ENCODE results near the gene DCLK2.

The DCLK2 gene

DNA sequence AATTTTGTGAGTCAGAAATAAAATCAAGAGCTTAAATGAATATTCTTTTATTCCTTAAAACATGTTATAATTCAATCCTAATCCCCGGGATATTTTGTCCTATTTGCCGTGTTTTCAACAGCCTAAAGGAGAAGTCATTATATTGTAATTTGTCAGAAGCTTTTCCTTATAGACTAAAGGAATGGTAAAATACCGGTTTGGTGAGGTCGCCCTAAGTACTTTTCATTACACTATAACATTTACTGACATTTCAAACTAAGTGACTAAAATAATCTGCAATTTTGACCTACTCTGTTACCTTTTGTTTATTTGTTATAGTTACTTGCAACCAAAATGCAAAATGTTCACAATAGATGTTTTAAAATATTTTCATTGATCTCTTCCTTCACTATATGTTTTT, 8.8 kb downstream of the DCLK2 start:
- no peaks in the 10 kb centered on the region for H3K4me1 ChIP-seq (ENCODE audit: control insufficient read depth, insufficient read depth, low read length, poor library complexity, severe bottlenecking)
- no peaks in the 10 kb centered on the region for H3K9me3 ChIP-seq (ENCODE audit: control insufficient read depth, low read length)
- H3K4me3 ChIP-seq (ENCODE audit: extremely low read depth, insufficient read depth, low read length, poor library complexity, severe bottlenecking): no peak overlapping the region
- H3K27ac ChIP-seq (ENCODE audit: low read depth, low read length, severe bottlenecking): no peak overlapping the region
- H3K36me3 ChIP-seq (ENCODE audit: control insufficient read depth, insufficient read depth, low read length): no peaks in the 10 kb centered on the region
- WGBS, 2 experiments (ENCODE audit: insufficient coverage in 2 of 2): 100% methylated on average over 2 of the region's 4 CpGs; no CpG with 5 or more reads in 1 of the 2 experiments

DNA sequence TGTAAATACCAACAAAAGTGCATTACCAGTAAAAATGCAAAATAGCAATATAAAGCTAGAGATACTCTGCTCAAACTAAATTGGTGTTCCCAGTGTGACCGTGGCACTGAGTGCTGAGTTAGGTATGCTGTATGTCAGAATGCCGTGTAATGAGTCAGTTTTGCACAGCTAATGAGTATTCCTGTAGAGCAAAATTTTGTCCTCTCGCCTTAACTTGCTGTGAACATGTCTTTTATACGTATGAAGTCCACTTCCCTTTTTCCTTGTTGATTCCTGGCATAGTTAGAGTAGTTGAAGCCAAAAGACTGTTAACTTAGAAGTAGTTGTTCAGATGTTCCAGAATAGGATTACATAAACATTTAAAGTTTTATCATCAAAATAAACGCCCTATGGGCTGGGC, 11.5 kb downstream of the DCLK2 start:
- Histone ChIP-seq H3K36me3 (ENCODE audit: control insufficient read depth, insufficient read depth, low read length) (no peaks in the 10 kb centered on the region), H3K4me3 (ENCODE audit: extremely low read depth, insufficient read depth, low read length, poor library complexity, severe bottlenecking) (no peak overlapping the region)
- WGBS, 2 experiments (ENCODE audit: insufficient coverage in 2 of 2): 93 to 97% methylated on average over 4 to 5 of the region's 5 CpGs

DNA sequence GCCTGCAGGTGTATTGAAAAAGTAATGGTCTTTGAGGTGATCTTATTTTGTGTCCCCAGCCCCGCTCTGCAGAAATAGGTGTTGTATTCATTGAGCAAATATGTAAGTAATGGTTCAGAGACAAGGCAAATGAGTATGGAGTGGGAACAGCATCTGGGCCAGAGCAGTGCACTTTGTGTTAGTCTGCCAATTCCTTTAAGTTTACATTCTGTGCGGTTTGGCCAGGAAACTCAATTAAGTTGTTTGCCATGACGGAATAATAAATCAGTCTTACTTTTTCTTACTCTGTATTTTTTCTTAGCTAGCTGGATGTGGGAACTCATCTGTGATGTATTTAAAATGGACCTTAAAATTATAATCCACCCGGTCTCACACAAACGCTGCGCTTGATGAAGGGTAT, 12.6 kb downstream of the DCLK2 start:
- no peak overlapping the region for H3K4me3 ChIP-seq (ENCODE audit: extremely low read depth, insufficient read depth, low read length, poor library complexity, severe bottlenecking)
- H3K27ac ChIP-seq (ENCODE audit: low read depth, low read length, severe bottlenecking): no peak overlapping the region
- 90 to 100% methylated on average over 3 to 5 of the region's 6 CpGs for WGBS, 2 experiments (ENCODE audit: insufficient coverage in 2 of 2)
- no peaks in the 10 kb centered on the region for H3K9me3 ChIP-seq (ENCODE audit: control insufficient read depth, low read length)
- H3K4me1 ChIP-seq (ENCODE audit: control insufficient read depth, insufficient read depth, low read length, poor library complexity, severe bottlenecking): no peaks in the 10 kb centered on the region
- no peaks in the 10 kb centered on the region for H3K36me3 ChIP-seq (ENCODE audit: control insufficient read depth, insufficient read depth, low read length)

More for the DNA sequence above, 11.5 kb downstream of the DCLK2 start:
- Histone ChIP-seq H3K9me3 (ENCODE audit: control insufficient read depth, low read length) (no peaks in the 10 kb centered on the region), H3K27ac (ENCODE audit: low read depth, low read length, severe bottlenecking) (no peak overlapping the region), H3K4me1 (ENCODE audit: control insufficient read depth, insufficient read depth, low read length, poor library complexity, severe bottlenecking) (no peaks in the 10 kb centered on the region)

DNA sequence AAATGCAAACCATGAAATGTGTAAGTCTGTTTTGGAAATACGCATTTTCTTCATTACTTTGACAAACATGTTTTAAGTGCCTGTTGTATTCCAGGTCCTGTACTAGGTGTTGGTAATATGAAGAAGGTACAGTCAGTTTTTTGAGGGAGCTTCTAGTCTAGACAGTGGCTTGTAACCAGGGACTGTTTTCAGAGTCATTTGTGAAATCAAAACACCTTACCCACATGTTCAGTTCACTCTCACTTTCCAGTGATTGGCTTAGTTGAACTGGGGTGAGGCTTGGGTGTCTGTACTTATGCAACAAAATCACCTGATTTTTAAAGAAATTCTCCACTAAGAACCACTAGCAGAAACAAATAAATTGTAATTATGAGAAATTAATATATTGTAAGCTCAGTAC, 16.4 kb downstream of the DCLK2 start:
- Histone ChIP-seq H3K4me1 (ENCODE audit: control insufficient read depth, insufficient read depth, low read length, poor library complexity, severe bottlenecking) (no peaks in the 10 kb centered on the region), H3K27ac (ENCODE audit: low read depth, low read length, severe bottlenecking) (no peak overlapping the region), H3K4me3 (ENCODE audit: extremely low read depth, insufficient read depth, low read length, poor library complexity, severe bottlenecking) (no peak overlapping the region), H3K9me3 (ENCODE audit: control insufficient read depth, low read length) (no peaks in the 10 kb centered on the region), H3K36me3 (ENCODE audit: control insufficient read depth, insufficient read depth, low read length) (no peaks in the 10 kb centered on the region)
- no CpG with 5 or more reads among the region's 1 CpG for WGBS, 2 experiments (ENCODE audit: insufficient coverage in 2 of 2)

DNA sequence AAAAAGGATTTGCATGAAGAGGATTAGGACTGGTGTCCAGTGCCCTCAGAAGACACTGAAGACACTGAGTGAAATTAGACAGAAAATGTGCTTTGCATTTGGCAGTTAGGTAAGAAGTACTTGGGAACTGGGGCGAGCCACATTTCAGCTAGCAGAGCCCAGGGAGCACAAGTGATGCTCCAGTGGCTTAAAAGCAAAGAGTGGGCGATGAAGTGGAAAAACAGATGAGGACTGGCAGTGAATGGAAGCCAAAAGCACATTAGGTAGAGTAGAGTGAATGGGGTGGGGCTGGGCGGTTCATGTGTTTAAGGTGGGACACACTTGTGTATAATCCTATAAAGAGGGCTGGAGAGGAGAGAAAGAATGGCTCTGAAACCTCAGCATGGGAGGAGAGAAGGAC, 18.4 kb downstream of the DCLK2 start:
- Histone ChIP-seq H3K36me3 (ENCODE audit: control insufficient read depth, insufficient read depth, low read length) (no peaks in the 10 kb centered on the region), H3K4me3 (ENCODE audit: extremely low read depth, insufficient read depth, low read length, poor library complexity, severe bottlenecking) (no peak overlapping the region), H3K27ac (ENCODE audit: low read depth, low read length, severe bottlenecking) (no peak overlapping the region), H3K9me3 (ENCODE audit: control insufficient read depth, low read length) (no peaks in the 10 kb centered on the region), H3K4me1 (ENCODE audit: control insufficient read depth, insufficient read depth, low read length, poor library complexity, severe bottlenecking) (no peaks in the 10 kb centered on the region)
- WGBS, 2 experiments (ENCODE audit: insufficient coverage in 2 of 2): 89 to 96% methylated on average over 3 of the region's 3 CpGs

DNA sequence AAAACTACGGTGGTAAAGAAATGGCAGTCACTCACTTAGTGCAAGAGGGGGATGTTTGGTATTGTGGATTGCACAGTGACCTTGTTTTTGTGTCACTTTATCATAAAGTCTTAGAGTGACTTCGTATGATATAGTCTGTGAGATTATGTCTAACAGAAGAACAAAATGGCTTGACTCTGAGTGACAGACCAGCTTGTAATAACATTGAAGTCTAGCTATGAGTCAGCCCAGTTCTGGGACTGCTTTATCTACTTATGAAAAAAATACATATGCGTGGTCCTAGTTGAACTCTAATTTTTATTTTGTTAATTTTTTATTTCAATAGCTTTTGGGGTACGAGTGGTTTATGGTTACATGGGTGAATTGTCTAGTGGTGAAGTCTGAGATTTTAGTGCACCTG, 20.0 kb downstream of the DCLK2 start:
- H3K27ac ChIP-seq (ENCODE audit: low read depth, low read length, severe bottlenecking): no peak overlapping the region
- 79 to 85% methylated on average over 2 of the region's 4 CpGs for WGBS, 2 experiments (ENCODE audit: insufficient coverage in 2 of 2)
- H3K4me1 ChIP-seq (ENCODE audit: control insufficient read depth, insufficient read depth, low read length, poor library complexity, severe bottlenecking): no peaks in the 10 kb centered on the region
- H3K4me3 ChIP-seq (ENCODE audit: extremely low read depth, insufficient read depth, low read length, poor library complexity, severe bottlenecking): no peak overlapping the region
- H3K9me3 ChIP-seq (ENCODE audit: control insufficient read depth, low read length): no peaks in the 10 kb centered on the region
- H3K36me3 ChIP-seq (ENCODE audit: control insufficient read depth, insufficient read depth, low read length): no peaks in the 10 kb centered on the region

DNA sequence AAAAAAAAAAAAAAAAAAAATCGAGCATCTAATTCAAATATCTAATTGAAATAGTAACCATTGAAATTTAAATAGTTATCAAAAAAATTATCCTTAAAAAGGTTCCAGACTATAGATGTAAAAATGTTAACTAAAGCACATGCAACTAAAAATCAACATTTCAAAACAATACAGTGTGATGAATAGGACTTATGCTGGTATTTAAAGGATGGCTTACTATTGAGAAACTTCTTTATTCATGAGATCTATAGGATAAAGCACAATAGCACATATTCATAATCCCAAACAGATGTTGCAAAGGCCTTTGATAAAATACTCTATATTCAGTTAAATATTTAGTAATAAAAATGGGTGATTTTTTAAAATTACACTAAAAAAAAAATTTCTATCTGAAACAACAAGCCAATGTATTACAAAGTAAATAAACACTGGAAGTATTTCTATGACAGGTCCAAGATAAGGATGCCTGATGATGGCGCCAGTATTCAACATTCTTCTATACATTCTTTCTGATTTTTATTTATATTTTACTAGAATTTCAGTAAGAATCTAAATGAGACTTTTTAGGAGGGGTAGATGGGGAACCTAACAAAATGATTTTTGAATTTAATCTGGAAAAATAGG, 26.3 kb downstream of the DCLK2 start:
- Histone ChIP-seq H3K36me3 (ENCODE audit: control insufficient read depth, insufficient read depth, low read length) (no peaks in the 10 kb centered on the region), H3K4me1 (ENCODE audit: control insufficient read depth, insufficient read depth, low read length, poor library complexity, severe bottlenecking) (no peaks in the 10 kb centered on the region), H3K9me3 (ENCODE audit: control insufficient read depth, low read length) (no peaks in the 10 kb centered on the region), H3K4me3 (ENCODE audit: extremely low read depth, insufficient read depth, low read length, poor library complexity, severe bottlenecking) (no peak overlapping the region), H3K27ac (ENCODE audit: low read depth, low read length, severe bottlenecking) (no peak overlapping the region)
- no CpG with 5 or more reads among the region's 2 CpGs for WGBS, 2 experiments (ENCODE audit: insufficient coverage in 2 of 2)

DNA sequence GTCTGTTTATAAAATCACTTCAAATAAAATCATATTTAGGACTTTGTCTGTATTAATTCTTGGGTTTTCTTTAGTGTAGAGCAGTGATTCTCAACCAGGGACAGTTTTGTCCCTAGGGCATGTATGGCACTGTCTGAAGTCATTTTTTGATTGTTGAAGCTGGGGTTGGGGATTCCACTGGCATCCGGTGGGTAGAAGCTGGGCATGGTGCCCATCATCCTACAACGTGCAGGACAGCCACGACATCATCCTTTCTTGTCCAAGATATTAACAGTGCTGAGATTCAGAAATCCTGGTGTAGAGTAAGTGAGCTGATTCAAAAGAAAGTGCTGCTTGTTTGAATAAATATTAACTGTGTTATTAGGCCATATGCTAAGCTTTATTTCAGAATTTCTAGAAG, 28.6 kb downstream of the DCLK2 start:
- WGBS, 2 experiments (ENCODE audit: insufficient coverage in 2 of 2): 94 to 100% methylated on average over 1 to 3 of the region's 3 CpGs
- no peaks in the 10 kb centered on the region for H3K9me3 ChIP-seq (ENCODE audit: control insufficient read depth, low read length)
- no peaks in the 10 kb centered on the region for H3K36me3 ChIP-seq (ENCODE audit: control insufficient read depth, insufficient read depth, low read length)
- no peaks in the 10 kb centered on the region for H3K4me1 ChIP-seq (ENCODE audit: control insufficient read depth, insufficient read depth, low read length, poor library complexity, severe bottlenecking)
- no peak overlapping the region for H3K4me3 ChIP-seq (ENCODE audit: extremely low read depth, insufficient read depth, low read length, poor library complexity, severe bottlenecking)
- no peak overlapping the region for H3K27ac ChIP-seq (ENCODE audit: low read depth, low read length, severe bottlenecking)

DNA sequence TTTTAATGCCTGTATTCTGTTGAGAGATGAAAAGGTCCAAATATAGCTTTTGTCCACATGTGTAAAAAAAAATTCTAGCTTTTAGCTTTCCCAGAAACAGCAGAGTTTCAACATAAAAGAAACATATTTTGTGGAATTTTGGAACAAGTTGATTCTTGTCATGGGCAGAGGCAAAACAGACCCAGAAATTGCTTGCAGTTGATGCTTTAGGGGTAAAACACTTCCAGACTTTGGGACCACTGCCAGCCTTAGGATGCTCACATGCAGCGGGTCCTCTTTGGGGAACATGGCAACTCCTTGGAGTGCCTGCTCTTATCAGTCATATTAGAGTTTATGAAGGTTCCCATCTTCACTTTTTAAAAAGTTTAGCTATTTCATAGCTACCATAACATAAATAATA, 30.4 kb downstream of the DCLK2 start:
- H3K9me3 ChIP-seq (ENCODE audit: control insufficient read depth, low read length): no peaks in the 10 kb centered on the region
- H3K27ac ChIP-seq (ENCODE audit: low read depth, low read length, severe bottlenecking): no peak overlapping the region
- H3K4me3 ChIP-seq (ENCODE audit: extremely low read depth, insufficient read depth, low read length, poor library complexity, severe bottlenecking): no peak overlapping the region
- 100% methylated on average over 1 of the region's 1 CpG; no CpG with 5 or more reads in 1 of the 2 experiments for WGBS, 2 experiments (ENCODE audit: insufficient coverage in 2 of 2)
- no peaks in the 10 kb centered on the region for H3K36me3 ChIP-seq (ENCODE audit: control insufficient read depth, insufficient read depth, low read length)
- H3K4me1 ChIP-seq (ENCODE audit: control insufficient read depth, insufficient read depth, low read length, poor library complexity, severe bottlenecking): no peaks in the 10 kb centered on the region

DNA sequence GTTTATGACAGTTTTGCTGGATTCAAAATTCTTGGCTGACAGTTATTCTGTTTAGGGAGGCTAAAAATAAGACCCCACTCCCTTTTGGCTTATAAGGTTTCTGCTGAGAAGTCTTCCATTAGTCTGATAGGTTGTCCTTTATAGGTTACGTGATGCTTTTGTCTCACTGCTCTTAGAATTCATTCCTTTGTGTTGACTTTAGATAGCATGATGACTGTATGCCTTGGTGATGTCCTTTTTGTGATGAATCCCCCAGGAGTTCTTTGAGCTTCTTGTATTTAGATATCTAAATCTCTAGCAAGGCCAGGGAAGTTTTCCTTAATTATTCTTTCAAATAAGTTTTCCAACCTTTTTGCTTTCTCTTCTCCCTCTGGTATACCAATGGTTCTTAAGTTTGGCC, 36.4 kb downstream of the DCLK2 start:
- Histone ChIP-seq H3K9me3 (ENCODE audit: control insufficient read depth, low read length) (no peaks in the 10 kb centered on the region), H3K4me3 (ENCODE audit: extremely low read depth, insufficient read depth, low read length, poor library complexity, severe bottlenecking) (no peak overlapping the region), H3K27ac (ENCODE audit: low read depth, low read length, severe bottlenecking) (no peak overlapping the region), H3K4me1 (ENCODE audit: control insufficient read depth, insufficient read depth, low read length, poor library complexity, severe bottlenecking) (no peaks in the 10 kb centered on the region), H3K36me3 (ENCODE audit: control insufficient read depth, insufficient read depth, low read length) (no peaks in the 10 kb centered on the region)
- no CpG with 5 or more reads among the region's 1 CpG for WGBS, 2 experiments (ENCODE audit: insufficient coverage in 2 of 2)

DNA sequence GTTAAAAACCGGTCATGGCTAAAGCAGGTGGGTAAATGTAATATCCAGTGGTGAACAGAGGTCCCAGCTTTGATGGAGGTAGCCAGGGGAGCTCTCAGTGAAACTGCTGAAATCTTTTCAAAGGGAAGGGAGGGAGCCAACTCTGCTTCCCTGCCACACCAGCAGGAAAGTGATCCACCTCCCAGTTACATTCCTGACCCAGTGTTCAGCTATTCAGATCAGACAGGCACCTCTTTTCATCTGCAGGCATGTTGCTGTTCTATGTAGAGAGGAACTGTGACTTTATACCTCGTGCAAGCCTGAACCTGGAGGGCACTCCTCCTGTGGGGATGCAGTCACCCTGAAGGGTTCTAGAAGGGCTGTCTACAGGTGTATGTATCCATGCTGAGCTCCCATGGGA, 37.6 kb downstream of the DCLK2 start:
- Histone ChIP-seq H3K36me3 (ENCODE audit: control insufficient read depth, insufficient read depth, low read length) (no peaks in the 10 kb centered on the region), H3K9me3 (ENCODE audit: control insufficient read depth, low read length) (no peaks in the 10 kb centered on the region), H3K27ac (ENCODE audit: low read depth, low read length, severe bottlenecking) (no peak overlapping the region), H3K4me3 (ENCODE audit: extremely low read depth, insufficient read depth, low read length, poor library complexity, severe bottlenecking) (no peak overlapping the region), H3K4me1 (ENCODE audit: control insufficient read depth, insufficient read depth, low read length, poor library complexity, severe bottlenecking) (no peaks in the 10 kb centered on the region)
- WGBS, 2 experiments (ENCODE audit: insufficient coverage in 2 of 2): 79 to 82% methylated on average over 1 to 2 of the region's 2 CpGs

Measured in mesodermal cell (in vitro differentiated cells).